Stimulated activated CD4-positive, alpha-beta T cell treated with anti-CD3 and anti-CD28 coated beads, Interleukin-4, amount 100 ng/mL, for 1 hour (primary cell): Measurements from ENCODE around the gene PIGBOS1.
"Not testable (repeated sequence)": the region's sequence is repeated elsewhere in the genome, so short reads cannot be mapped to it uniquely, and the experiment has no call there.

Source experiments
- DNase-seq: peaks from one replicate; pipeline ENCODE4 v3.0.0-alpha.2; 2020

PIGBOS1 gene

DNA sequence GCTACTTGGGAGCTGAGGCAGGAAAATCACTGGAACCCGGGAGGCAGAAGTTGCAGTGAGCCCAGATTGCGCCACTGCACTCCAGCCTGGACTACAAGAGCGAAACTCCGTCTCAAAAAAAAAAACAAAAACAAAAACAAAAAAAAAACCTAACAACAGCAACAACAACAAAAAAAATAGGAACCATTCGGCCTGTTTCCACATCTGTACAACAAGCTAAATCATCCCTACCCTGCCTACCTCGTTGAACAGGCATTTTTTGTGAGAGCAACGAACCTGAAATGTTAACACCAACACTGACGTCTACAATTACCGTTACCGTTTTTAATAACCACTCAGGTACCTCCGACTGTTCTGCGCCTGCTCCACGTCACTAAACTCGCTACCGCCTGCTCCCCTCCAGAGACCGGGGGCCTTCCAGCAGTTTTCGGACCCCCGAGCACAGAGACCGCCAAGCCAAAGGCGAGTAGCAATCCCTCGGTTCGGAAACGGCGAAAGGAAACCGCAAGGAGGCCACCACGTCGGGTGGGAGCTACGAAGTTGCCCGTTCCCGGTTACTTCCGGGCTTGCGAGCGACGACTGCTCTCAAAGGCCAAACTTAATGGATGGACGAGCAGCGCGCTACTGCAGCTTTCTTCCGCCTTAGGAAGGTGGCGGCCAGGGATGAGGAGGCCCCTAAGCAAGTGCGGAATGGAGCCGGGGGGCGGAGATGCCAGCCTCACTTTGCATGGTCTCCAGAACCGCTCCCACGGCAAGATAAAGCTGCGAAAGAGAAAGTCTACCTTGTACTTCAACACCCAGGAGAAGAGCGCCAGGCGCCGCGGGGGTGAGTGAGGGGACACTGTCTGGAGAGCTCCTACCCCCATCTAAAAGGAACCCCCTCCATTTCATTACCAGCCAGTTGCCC lies at the start of gene PIGBOS1, which contains the start of gene PIGB:
PIGBOS1 (minus strand) TSS at position 536 of the 907 bp plus-strand sequence. CDS start 1,331 bp downstream, outside the sequence.
PIGB (plus strand) TSS at position 635 of the 907 bp plus-strand sequence; CDS start at position 664, 29 bp downstream.
- peak; percentile 72 for DNase-seq

DNA sequence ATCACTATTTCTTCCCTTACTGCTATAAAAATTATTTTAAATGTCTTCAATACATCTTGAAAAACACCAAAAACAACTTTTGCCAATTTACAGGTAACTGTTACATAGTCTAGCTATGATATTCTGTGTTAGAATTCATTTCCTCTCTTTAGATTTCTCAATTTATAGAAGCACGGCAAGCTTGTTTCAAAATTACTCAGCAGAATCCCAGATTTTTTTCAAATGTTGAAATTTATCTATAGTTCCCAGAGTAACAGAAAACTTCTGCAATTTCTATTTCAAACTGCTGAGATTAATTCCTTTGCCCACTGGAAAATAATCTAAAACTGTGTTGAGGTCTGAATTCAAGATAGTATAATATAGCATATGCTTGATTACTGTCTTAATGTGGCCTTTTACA lies 48.1 kb upstream of the PIGBOS1 start:
- DNase-seq, result no peak

DNA sequence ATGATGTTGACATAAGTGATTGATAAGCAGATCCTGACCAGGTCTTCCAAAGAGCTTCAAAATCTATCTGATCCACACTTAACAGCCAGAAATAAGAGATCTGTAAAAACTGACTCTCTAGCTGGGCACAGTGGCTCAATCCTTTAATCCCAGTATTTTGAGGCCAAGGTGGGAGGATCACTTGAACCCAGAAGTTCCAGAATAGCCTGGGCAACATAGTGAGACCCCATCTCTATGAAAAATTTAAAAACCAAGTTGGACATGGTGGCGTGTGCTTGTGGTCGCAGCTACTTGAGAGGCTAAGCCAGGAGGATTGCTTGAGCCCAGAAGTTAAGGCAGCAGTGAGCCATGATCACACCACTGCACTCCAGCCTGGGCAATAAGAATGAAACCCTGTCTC lies 43.7 kb upstream of the PIGBOS1 start:
- no peak for DNase-seq

DNA sequence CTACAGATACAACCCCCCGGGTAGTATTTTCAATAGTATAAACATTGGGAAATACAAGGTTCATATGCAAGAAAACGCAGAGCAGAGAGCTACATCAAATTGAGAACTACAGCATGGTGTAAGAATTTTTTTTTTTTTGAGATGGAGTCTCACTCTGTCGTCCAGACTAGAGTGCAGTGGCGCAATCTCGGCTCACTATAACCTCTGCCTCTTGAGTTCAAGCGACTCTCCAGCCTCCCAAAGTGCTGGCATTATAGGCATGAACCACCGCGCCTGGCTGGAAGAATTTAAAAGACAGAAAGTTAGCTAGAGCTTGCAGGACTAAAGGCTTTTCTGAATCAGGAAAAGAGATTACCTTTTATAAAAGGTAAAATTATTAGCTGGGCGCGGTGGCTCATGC lies 42.1 kb upstream of the PIGBOS1 start:
- DNase-seq, result no peak

DNA sequence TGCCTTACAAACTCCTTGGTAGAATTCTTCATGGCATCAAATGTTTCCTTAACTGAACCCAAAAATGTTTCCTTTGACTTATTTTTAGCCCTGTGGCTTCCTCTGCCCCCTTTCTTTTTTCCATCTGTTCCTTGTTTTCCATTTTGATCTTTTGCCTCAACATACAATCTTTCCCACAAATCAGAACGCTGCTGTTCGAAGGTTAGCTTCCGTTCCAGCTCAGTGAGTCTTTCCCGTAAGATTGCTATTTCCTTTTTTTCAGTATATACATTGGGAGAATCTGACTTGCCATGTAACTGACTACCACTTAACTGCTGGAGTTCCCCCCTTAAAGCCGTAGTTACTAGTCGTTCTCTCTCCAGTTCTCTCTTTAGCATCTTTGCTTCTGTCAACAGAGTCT lies 41.3 kb upstream of the PIGBOS1 start:
- DNase-seq, result no peak

DNA sequence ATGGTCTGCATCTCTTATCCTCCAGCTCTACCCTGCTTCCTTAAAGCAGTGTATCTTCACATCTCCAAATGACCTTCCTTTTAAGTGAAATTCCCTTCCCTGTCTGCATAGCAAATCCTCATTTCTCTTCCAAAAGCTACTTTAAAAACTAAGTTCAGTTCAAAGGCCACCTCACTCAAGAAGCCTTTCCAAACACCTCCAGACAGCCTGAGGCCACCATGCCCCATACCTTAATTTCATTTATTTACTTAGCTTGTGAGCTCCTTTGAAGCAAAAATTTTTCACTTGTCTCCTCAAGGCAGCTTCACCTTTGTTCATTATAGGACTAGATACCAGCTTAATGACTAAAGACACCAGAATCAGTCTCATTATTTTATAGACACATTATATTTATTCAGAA lies 39.5 kb upstream of the PIGBOS1 start:
- DNase-seq, result no peak

DNA sequence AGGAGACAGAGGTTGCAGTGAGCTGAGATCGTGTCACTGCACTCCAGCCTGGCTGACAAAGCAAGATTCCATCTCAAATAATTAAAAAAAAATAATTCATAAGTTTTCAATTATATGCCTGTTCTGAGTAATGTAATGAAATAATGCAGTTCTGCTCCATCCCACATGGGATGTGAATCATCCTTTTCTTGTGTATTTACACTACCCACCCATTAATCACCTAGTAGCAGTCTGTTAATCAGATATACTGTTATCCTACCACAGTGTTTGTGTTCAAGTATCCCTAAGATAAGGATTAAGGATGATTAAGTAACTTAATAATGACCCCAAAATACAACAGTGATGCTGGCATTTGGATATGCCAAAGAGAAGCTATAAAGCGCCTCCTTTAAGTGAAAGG lies 38.9 kb upstream of the PIGBOS1 start:
- DNase-seq, result no peak

- no peak for DNase-seq
Measured at GRCh38 chr15:55356985-55357585, 38.2 kb upstream of the PIGBOS1 start.

- DNase-seq, result no peak
Measured at GRCh38 chr15:55353025-55353424, 34.1 kb upstream of the PIGBOS1 start.

DNA sequence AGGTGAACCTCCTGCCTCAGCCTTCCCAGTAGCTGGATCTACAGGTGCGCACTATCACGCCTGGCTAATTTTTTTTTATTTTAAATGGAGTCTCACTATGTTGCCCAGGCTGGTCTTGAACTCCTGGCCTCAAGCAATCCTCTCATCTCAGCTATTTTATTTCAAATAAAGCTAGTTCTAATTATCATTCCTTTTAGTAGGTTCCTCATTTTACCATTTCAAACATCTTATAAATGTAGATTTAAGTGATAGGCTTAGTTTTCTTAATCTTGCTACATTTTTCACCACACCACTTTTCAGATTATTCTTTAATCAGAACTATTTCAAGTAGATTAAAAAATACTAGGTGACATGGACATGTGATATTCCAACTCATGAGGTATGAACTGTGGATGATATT lies 30.4 kb upstream of the PIGBOS1 start:
- DNase-seq, result no peak

DNA sequence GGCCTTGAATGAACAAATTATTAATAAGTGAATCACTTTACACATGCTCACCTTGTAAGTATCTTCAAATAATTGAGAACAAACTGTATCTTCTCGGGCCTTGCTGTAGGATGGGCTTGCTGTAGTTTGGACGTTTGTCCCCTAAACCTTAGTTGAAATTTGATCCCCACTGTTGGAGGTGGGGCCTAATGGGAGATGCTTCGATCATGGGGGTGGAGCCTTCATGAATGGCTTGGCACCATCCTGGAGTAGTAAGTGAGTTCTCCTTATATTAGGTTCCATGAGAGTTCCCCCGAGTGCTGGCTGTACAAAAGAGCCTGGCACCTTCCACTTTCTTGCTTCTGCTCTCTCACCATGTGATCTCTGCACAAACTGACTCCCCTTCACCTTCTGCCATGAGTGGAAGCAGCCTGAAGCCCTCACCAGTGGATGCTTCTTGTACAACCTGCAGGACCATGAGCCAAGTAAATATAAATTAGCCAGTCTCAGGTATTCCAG lies 29.4 kb upstream of the PIGBOS1 start:
- DNase-seq, result no peak

DNA sequence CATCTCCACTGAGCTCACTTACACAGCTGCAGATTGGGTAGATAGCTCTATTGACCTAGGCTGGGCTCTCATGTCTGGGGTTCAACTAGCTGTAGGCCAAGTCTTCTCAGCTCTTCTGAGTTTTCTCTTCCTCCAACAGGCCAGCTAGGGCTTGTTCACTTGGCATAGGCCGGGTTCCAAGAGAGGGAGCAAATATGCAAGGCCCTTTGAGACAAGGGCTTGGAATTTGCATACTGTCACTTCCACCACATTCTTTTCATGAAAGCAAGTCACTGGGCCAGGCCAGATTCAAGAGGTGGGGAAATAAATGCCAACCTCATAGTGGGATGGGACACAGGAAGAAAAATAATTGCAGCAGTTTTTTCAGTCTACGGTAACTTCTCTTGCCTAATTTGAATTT lies 25.3 kb upstream of the PIGBOS1 start:
- DNase-seq, result no peak

DNA sequence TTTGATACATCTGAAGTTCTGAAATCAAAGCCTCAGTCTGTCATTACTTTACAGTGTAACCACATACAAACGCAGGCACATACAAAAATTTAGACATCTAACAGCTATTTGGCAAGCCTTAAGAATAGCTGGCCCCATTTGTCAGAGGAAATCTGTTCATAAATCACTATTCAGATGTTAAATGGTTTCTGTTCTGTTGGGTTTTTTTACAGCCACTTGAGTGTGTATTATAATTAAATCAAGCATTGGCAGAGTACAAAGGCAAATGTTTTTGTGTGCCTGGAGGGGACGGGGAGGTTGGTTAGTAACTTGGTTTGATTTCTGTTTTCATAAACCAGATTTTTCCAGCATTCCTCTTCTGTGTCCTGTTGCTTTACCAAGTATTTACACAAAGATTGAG lies 24.2 kb upstream of the PIGBOS1 start:
- no peak for DNase-seq

DNA sequence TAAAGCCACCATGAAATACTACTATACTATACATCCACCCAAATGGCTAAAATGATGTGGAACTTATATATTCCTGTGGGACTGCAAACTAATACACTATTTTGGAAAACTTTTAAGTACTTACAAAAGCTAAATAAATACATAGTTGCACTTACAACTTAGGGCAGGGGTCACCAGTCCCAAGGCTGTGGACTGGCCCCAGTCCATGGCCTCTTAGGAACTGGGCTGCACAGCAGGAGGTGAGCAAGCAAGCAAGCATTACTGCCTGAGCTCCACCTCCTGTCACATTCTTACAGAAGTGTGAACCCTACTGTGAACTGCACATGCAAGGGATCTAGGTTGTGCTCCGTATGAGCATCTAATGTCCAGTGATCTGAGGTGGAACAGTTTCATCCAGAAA lies 18.2 kb upstream of the PIGBOS1 start:
- DNase-seq, result no peak

DNA sequence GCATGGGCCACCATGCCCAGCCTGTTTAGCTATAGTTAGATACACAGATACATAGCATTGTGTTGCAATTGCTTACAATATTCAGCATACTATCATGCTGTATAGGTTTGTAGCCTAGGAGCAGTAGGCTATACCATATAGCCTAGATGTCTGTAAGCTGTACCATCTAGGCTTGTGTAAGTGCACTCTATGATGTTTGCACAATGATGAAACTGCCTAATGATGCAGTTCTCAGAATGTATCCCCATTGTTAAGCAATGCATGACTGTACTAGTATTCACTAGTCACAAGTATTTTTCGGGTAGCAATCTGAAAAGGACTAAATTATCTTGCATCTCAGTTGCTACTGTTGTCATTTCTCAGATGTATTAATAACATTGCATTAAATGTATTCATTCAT lies 16.1 kb upstream of the PIGBOS1 start:
- DNase-seq, result no peak

DNA sequence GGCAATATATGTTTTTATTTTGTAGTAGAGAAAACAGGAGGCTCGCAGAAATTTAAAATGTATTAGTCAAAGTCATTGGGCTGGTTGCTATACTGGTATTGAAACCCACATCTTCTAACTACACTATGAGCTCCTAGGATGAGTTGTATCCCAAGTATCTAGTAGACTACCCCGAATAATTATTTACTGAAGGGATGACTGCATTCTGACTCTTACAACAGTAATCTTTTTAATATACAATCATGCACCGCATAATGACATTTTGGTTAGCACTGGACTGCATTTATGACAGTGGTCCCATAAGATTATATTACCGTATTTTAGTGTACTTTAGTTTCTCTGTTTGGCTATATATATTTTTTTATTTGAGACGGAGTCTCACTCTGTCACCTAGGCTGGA lies 15.4 kb upstream of the PIGBOS1 start:
- DNase-seq, result no peak

DNA sequence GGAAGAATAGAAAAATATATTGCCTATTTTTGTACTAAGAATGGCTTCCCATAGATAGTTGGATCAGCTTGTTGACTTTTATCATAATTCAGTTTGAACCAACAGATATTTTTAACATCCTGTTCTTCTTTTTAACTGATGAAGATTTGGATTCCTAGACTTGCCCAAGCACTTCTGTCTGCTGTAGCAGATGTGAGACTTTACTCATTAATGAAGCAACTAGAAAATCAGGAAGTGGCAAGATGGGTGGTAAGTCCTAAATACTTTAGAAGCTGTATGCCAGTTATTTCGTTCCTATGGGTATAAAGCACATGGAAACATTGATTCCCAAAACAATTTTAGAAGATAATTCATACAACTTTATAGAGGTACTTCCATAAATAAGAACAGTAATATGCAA lies 8.5 kb upstream of the PIGBOS1 start:
- DNase-seq, result no peak

DNA sequence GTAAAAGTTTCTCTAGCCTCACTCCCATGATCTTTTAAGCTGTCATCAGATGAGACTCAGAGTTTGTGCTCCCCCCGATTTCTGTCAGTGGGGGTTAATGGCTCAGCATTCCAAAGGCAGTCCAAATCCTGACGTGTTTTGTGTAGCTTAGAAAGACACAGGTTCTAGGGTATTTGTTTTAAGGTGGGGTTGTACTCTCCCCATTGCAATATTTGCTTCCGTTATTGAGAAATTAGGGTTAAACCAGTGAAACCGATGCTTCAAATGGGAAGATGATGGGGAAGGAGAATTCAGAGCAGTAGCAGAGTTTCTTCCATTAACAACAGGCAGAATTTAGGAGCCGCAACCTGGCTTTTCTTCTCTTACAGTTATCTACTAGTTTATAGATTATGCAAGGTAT lies 3.5 kb upstream of the PIGBOS1 start:
- DNase-seq, result no peak

GRCh38 chr15:55320963-55321362 lies 2.0 kb upstream of the PIGBOS1 start:
- DNase-seq, result no peak

GRCh38 chr15:55320238-55320550 lies 1.3 kb upstream of the PIGBOS1 start:
- no peak for DNase-seq

DNA sequence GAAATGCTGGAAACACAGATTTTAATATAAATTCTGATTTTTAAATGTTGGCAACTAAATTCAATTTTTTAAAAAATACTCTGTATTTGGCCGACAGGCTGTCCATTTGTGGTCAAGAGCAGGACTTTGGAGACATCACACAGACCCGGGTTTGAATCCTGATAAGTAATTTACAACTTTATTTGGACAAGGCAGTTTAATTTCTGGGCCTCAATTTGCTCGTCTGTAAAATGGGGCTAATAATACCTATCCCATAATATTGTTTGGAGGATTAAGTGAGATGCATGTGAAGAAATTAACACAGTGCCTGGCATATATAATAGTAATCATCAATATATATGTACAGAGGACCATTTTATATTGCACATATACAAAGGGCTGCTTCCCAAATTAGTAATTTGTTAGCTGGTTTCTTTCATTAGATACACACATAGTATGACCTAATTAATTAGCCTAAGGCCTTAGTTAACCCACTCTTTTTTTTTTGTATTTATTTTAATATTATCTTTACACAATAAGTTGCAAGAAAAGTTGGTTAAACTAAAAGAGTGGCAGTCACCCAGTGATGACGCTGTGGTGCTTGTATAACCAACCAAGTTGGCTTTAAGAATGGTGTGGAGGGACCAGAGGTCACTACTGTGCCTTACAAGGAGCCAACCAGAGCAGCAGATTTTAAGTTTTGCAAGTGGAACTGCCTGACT lies 764 bp upstream of the PIGBOS1 start:
- DNase-seq, result no peak

GRCh38 chr15:55302801-55303200 lies 16.1 kb downstream of the PIGBOS1 start:
- DNase-seq, result not testable (repeated sequence)

DNA sequence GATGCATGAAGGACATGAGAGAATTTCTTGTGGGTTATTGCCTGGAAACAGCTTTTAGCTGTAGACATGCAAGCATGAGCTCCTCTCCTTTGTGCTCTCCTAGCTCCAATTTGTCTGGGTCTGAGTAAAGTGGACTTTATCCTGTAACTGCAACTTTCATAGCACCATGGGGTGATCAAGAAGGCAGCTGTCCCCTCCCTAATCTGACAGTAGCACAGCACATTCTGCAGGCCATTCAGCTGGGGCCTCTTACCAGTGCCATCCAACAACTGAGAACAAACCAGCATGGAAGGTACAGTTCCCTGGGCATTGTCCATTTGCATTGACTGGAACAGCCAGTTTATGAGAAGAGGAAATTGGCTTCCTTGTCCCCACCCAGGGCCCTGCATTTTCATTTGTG lies 21.6 kb downstream of the PIGBOS1 start:
- no peak for DNase-seq
